GM19238 (cell line): Measurements from ENCODE around the gene KCNQ2.

Experiments
- DNase-seq: peaks from one replicate; pipeline ENCODE4 v3.0.0; 2011; ENCODE audit warnings: low spot score; ENCODE audit not compliant: insufficient read length

Gene KCNQ2

GRCh38 chr20:63369724-63370617, 102.5 kb downstream of the KCNQ2 start:
- DNase-seq = no peak

GRCh38 chr20:63369024-63369530, 103.4 kb downstream of the KCNQ2 start:
- no peak for DNase-seq

GRCh38 chr20:63368151-63368550, 104.3 kb downstream of the KCNQ2 start:
- no peak for DNase-seq

- no peak for DNase-seq
Measured at GRCh38 chr20:63367446-63368055, 104.9 kb downstream of the KCNQ2 start.

GRCh38 chr20:63366390-63367365, 105.8 kb downstream of the KCNQ2 start:
- no peak for DNase-seq

GRCh38 chr20:63365601-63366389, 106.7 kb downstream of the KCNQ2 start:
- no peak for DNase-seq

- no peak for DNase-seq
Measured at GRCh38 chr20:63364801-63365585, 107.5 kb downstream of the KCNQ2 start.

- DNase-seq = no peak
Measured at GRCh38 chr20:63363981-63364561, 108.4 kb downstream of the KCNQ2 start.

GRCh38 chr20:63363013-63363957, 109.2 kb downstream of the KCNQ2 start:
- DNase-seq = no peak

- no peak for DNase-seq
Measured at GRCh38 chr20:63362436-63363009, 109.9 kb downstream of the KCNQ2 start.

- DNase-seq = no peak
Measured at GRCh38 chr20:63361519-63362435, 110.7 kb downstream of the KCNQ2 start.

- DNase-seq = no peak
Measured at GRCh38 chr20:63360850-63361518, 111.5 kb downstream of the KCNQ2 start, which contains the start of gene CHRNA4. Gene CHRNA4 (minus strand): TSS chr20:63361349. CDS start chr20:63361165, 184 bp downstream.

- DNase-seq = no peak
Measured at GRCh38 chr20:63359937-63360849, 112.3 kb downstream of the KCNQ2 start.

- no peak for DNase-seq
Measured at GRCh38 chr20:63359164-63359934, 113.1 kb downstream of the KCNQ2 start.
